Ovary (tissue), 3 donors: Measurements from ENCODE around the gene ABCC4.

Source experiments
- POLR2A ChIP-seq: fragments of 450-650 bp; IDR thresholded peaks from one replicate; pipeline ENCODE4 v1.6.1; 2017; ENCODE audit warnings: antibody characterized with exemption, mild to moderate bottlenecking, moderate library complexity
- TF ChIP-seq, protein P1 (sequence below), 3 donors: fragments of 450-650 bp in 2 of 3; fragments of 200-600 bp in 1 of 3; IDR thresholded peaks; one replicate each; pipeline versions ENCODE4 v1.5.1 to v1.8.0; 2016 to 2022; ENCODE audit warnings: antibody characterized with exemption in 3 of 3, mild to moderate bottlenecking in 1 of 3
- donor health status: DM: no; HTN: no; CAD: no.

DNA sequence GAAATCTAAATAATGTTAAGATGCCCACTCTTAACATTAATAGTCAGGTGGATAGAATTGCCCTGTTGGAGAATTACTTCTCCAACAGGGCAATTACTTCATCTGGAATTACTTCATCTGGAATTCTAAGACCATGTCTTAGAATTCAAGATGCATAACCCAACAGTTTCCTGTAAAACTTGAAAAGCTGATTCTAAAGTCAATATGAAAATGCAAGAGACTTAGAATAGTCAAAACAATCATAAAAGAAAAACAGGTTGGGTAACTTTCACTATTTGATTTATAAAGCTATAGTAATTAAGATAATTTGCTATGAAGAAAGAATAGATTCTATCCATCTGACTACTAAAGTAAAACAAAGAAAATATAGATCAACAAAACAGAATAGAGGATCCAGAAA is 75.2 kb downstream of the ABCC4 start:
- no peak for TF ChIP-seq POLR2A
- TF ChIP-seq, protein P1, sequence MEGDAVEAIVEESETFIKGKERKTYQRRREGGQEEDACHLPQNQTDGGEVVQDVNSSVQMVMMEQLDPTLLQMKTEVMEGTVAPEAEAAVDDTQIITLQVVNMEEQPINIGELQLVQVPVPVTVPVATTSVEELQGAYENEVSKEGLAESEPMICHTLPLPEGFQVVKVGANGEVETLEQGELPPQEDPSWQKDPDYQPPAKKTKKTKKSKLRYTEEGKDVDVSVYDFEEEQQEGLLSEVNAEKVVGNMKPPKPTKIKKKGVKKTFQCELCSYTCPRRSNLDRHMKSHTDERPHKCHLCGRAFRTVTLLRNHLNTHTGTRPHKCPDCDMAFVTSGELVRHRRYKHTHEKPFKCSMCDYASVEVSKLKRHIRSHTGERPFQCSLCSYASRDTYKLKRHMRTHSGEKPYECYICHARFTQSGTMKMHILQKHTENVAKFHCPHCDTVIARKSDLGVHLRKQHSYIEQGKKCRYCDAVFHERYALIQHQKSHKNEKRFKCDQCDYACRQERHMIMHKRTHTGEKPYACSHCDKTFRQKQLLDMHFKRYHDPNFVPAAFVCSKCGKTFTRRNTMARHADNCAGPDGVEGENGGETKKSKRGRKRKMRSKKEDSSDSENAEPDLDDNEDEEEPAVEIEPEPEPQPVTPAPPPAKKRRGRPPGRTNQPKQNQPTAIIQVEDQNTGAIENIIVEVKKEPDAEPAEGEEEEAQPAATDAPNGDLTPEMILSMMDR (IDR thresholded peaks at IDR 0.05) = no peak
